ENCODE data around the gene RNF225.
"Not testable (repeated sequence)": the region's sequence is repeated elsewhere in the genome, so short reads cannot be mapped to it uniquely, and the experiment has no call there.

RNF225 gene

GRCh38 chr19:58395220-58395978 lies at the start of gene RNF225:
Gene RNF225, plus strand, starts transcription at chr19:58395656. Its CDS starts 434 bp downstream, at chr19:58396090.
- no peak for DNase-seq

DNA sequence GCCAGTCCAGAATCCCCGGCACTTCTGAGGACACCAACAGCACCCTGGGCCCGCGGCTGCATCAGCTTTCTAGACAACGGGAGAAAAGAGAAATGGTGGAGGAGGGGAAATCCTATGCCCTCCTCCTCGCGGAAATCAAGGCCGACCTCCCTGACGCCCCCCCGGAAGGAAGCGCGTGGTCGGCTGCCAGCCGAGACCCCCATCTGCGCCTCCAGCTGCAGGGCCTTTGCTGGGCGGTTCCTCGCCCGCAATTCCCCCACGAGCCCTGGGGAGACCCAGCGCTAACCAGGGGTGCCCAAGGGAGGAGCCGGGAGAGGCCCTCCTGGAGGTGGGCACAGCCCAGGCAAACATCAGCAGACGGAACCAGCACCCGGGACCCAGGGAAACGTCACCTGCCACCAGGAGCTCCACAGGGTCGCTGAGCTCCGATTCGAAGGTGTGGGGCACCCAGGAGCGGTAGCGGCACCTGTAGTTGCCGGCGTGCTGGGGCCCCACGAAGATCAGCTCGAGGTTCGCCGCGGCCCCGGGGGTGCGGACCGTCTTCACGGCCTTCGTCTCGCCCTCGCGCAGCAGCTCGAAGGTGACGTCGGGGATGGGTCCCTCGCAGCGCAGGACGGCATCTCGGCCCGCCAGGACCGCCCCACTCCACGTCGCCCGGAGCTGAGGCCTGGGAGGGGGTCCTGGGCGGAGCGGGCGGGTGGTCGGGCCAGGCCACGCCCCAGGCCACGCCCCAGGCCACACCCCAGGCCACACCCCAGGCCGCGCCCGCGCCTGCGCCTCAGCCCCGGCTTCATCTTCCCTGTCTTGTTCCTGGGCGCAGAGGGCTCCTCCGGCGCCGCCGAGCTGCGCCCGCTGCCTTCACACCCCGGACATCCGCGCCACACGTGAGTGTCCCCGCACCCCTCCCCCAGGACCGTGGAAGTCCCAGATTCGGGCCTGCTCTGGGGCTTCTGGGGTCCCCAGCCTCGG lies 48.2 kb upstream of the RNF225 start:
- DNase-seq, result peak; percentile 70

GRCh38 chr19:58348080-58348479 lies 47.4 kb upstream of the RNF225 start:
- not testable (repeated sequence) for DNase-seq

GRCh38 chr19:58349590-58349989 lies 45.9 kb upstream of the RNF225 start:
- no peak for DNase-seq

- no peak for DNase-seq
Measured at GRCh38 chr19:58350001-58350861, 45.2 kb upstream of the RNF225 start.

DNA sequence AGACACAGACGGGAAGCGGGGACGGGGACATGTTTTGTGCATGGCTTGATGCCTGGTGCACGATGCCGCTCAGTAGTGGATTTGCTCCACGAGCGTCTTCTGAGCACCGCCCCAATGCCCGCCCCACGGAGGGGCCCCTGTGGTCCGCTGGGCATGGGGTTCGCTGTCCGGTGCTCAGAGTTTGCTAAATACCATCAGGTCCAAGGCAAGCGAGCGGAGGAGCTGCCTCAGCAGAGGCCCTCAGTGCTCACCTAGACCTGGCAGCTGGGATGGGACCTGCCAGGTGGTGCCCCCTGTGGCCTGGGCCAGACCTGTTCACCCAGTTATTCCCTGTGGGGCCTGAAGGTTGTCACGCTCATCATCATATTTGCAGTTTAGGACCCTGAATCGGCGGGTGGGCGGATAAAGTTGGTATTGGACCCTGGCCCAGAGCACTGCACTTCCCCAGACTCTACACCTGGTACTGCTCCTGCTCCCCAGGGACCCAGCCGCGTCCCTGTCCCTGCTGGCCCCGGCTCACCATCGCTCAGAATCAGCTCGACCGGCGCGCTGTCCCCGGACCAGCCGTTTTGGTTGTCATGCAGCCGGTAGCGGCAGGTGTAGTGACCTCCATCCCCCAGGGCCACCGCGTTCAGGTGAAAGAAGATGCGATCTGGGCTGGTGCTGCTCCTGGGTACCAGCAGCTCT lies 44.4 kb upstream of the RNF225 start:
- no peak for DNase-seq

- DNase-seq, result no peak
Measured at GRCh38 chr19:58351558-58351878, 43.9 kb upstream of the RNF225 start.

GRCh38 chr19:58351990-58352755 lies 43.3 kb upstream of the RNF225 start:
- DNase-seq, result no peak

- DNase-seq, result no peak
Measured at GRCh38 chr19:58352760-58353671, 42.4 kb upstream of the RNF225 start, which contains the start of gene A1BG. Gene A1BG, minus strand, starts transcription at chr19:58353492. Its CDS starts 55 bp downstream, at chr19:58353437.

DNA sequence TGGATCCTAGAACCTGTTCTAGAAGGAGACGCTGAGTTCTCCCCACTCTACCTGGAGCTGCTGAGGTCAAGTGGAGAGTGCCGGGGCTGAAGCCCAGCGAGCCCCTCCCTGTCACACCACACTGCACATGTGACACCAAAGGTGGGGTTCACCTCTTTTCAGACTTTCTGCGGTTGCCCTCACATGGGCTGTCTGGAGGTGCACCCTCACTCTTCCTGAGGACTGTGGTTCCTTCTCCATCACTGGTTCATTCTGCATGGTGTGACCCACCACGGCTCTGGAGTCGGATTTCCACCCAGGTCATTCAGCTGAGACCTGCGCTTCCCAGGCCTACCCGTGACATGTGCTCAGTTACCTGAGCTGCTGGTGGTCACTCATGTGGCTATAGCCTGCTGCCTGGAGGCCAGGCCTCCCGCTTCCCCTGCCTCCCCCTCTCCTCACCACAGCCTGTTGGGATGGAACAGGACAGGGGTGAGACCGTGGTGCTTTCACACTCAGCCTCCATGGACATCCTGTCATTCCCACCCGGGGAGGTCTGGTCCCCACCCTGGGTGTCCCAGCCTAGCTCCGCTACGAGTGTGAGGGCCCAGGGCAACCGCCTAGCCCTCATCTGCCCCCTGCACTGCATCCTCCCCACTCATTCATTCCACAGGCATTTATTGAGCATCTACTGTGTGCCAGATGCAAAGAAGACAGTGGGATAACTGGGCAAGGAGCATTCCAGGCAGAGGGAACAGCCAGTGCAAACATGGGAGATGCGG lies 41.6 kb upstream of the RNF225 start:
- no peak for DNase-seq

GRCh38 chr19:58354478-58355030 lies 40.9 kb upstream of the RNF225 start:
- DNase-seq, result no peak

DNA sequence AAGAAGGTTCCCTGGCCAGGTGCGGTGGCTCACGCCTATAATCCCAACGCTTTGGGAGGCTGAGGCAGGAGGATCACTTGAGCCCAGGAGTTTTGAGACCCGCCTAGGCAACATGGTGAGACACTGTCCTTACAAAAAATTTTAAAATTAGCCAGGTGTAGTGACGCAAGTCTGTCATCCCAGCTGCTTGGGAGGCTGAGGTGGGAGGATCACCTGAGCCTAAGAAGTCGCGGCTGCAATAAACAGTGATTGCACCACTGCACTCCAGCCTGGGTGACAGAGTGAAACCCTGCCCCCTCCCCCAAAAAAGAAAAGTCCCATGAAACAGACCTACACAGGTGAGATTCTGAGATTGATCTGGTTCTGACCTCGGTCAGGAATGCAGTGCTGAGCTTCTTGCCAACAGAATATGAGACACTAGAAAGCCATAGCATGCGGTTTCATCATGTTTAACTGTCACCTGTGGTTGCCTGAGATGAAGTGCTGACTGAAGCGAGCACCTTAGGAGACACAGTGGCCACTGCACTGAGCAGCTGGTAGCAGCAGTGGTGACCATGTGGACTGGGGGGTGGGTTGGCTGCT lies 40.1 kb upstream of the RNF225 start:
- no peak for DNase-seq

GRCh38 chr19:58355908-58356765 lies 39.3 kb upstream of the RNF225 start:
- DNase-seq, result peak; percentile 9

DNA sequence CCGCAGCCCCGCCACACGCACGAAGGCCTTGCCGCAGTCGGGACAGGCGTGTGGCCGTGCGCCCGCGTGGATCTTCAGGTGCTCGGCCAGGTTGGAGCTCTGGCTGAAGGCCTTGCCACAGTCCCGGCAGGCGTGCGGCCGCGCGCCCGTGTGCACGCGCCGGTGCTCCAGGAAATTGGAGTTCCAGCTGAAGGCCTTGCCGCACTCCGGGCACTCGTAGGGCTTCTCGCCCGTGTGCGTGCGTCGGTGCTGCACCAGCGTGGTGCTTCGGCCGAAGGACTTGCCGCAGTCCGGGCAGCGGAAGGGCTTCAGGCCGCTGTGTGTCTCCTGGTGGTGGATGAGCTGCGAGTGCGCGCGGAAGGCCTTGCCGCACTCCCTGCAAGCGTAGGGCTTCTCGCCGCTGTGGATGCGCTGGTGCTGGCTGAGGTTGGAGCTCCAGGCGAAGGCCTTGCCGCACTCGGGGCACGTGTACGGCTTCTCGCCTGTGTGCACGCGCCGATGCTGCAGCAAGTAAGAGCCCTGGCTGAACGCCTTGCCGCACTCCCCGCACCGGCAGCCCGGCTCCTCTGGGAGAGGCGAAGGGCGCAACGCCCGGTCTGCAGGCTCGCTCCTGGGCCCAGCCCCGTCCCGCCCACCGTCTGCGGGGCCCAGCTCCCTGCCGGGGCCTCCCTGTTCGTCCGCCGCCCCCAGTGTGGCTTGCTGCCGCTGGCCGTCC lies 38.5 kb upstream of the RNF225 start:
- no peak for DNase-seq

DNA sequence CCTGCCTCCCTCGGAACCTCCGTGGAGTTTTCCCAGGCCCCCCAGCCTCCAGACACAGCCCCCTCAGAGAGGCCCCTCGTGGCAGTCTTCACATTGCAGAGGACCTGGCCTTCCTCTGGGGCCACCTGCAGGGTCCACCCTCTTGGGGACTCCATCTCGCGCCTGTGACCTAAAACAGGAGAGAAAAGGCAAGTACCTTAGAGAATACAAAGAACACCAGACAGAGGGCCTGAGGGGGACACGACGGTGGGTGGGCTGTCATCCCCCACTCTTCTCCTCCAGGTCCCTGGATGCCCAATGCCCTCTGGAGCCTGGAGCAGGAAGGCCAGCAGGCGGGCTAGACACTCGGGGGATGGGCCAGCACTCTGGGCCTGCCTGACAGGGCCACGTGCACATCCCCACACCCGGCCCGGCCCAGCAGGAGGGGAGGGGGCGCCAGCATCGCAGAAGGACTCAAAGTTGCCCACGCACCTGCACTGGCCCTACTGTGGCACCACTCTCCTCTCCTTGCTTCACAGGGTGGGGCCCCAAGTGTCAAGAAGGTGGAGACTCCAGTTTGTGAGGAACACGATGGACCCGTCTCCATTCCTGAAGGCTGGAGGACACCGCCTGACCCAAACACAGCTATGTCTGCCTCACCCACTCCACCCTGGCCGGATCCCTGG lies 37.8 kb upstream of the RNF225 start:
- no peak for DNase-seq

DNA sequence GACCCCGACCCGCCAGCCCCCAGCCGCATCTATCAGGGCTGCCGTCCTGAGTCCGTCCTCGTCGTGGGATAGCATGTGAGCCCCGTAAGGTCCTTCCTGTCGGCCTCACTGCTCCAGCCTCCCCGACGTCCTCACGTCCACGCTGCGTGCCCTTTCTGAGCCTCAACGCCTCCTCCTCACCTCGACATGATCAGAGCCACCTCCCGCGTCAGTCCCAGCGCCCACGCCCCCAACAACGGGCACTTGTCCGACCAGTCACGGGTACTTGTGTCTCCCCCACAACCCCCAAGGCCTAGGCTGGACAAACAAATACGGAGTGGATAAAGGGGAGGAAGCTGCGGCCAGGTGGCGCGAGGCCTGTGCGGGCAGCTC lies 33.6 kb upstream of the RNF225 start:
- DNase-seq, result peak; percentile 27

Data from CD4-positive, alpha-beta T cell treated with Interferon gamma for 1 hour (primary cell).